C4-2B (cell line): ENCODE measurements around the gene RABGGTA.

ENCODE experiments used
- ZFX ChIP-seq: fragments of 450-650 bp; IDR thresholded peaks from 2 replicates; pipeline ENCODE4 v1.6.1; 2017
- TF ChIP-seq, protein P1 (sequence below): fragments of 450-650 bp; conservative IDR thresholded peaks from 2 replicates; pipeline ENCODE4 v1.5.1; 2017; ENCODE audit warnings: mild to moderate bottlenecking

DNA sequence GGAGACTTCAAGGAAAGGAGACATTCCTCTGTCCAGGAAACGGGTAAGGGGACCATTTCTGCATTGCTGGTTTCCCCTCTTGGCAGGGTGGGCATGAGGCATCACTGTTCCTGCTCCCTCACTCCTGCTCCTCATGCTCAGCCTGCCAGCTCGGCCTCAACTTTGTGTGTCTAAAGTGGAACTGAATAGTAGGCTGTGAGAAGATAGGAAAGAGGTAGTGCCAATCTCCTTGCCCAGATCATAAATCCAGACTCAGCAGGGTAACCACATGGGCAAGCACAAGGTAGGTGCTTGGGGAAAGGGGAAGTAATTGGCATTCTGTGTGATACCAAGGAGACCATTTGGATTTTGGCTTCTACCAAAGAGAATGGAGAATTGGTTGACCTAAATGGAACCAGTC lies 42.5 kb upstream of the RABGGTA start:
- TF ChIP-seq, protein P1, sequence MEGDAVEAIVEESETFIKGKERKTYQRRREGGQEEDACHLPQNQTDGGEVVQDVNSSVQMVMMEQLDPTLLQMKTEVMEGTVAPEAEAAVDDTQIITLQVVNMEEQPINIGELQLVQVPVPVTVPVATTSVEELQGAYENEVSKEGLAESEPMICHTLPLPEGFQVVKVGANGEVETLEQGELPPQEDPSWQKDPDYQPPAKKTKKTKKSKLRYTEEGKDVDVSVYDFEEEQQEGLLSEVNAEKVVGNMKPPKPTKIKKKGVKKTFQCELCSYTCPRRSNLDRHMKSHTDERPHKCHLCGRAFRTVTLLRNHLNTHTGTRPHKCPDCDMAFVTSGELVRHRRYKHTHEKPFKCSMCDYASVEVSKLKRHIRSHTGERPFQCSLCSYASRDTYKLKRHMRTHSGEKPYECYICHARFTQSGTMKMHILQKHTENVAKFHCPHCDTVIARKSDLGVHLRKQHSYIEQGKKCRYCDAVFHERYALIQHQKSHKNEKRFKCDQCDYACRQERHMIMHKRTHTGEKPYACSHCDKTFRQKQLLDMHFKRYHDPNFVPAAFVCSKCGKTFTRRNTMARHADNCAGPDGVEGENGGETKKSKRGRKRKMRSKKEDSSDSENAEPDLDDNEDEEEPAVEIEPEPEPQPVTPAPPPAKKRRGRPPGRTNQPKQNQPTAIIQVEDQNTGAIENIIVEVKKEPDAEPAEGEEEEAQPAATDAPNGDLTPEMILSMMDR, result no peak
- no peak for TF ChIP-seq ZFX
